DND-41 (cell line): ENCODE measurements around the gene GP9.

Source experiments
- EZH2 ChIP-seq: IDR thresholded peaks from 3 replicates; pipeline ENCODE4 v1.6.1; 2012; ENCODE audit warnings: borderline replicate concordance, low read depth, mild to moderate bottlenecking, moderate library complexity, low read length, inconsistent platforms; ENCODE audit not compliant: severe bottlenecking
- TF ChIP-seq, protein P1 (sequence below): IDR thresholded peaks from 2 replicates; pipeline ENCODE4 v1.5.1; 2012; ENCODE audit warnings: borderline replicate concordance, low read length, moderate library complexity, mild to moderate bottlenecking; ENCODE audit not compliant: poor library complexity, severe bottlenecking; ENCODE audit errors: extremely low read depth

DNA sequence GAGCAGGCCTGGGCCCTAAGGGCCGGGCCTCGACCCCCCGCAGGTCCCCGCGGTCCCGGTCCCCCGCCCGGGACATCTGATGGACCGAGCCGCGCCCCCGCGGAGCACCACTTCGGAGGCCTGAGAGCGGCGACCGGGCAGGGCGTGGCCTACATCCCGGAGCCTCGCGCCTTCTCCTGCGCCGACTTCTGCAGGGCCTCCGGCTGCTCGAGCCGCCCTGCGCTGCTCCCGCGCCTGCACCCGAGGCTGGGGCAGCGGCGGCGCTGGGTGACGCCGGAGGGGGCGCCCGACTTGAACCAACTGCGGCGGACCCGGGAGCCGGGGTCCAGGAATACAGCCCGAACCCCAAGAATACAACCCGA is 14.9 kb upstream of the GP9 start:
- TF ChIP-seq EZH2 = no peak
- TF ChIP-seq, protein P1, sequence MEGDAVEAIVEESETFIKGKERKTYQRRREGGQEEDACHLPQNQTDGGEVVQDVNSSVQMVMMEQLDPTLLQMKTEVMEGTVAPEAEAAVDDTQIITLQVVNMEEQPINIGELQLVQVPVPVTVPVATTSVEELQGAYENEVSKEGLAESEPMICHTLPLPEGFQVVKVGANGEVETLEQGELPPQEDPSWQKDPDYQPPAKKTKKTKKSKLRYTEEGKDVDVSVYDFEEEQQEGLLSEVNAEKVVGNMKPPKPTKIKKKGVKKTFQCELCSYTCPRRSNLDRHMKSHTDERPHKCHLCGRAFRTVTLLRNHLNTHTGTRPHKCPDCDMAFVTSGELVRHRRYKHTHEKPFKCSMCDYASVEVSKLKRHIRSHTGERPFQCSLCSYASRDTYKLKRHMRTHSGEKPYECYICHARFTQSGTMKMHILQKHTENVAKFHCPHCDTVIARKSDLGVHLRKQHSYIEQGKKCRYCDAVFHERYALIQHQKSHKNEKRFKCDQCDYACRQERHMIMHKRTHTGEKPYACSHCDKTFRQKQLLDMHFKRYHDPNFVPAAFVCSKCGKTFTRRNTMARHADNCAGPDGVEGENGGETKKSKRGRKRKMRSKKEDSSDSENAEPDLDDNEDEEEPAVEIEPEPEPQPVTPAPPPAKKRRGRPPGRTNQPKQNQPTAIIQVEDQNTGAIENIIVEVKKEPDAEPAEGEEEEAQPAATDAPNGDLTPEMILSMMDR = no peak
